ENCODE results near the gene HS6ST2. TPM values are rescaled to one million over a fixed set of nuclear protein-coding genes. Genes with fewer than 3 reads are reported as not detected.

HS6ST2 gene
- total RNA-seq, 1 donor = not detected

GRCh38 chrX:132710656-132711155 is 247.7 kb downstream of the HS6ST2 start:
- Histone ChIP-seq H3K4me2 (ENCODE audit: insufficient read depth, low read length) (no peak overlapping the region), H3K9me3 (ENCODE audit: low read depth, low read length) (no peaks in the 10 kb centered on the region), H3K4me3 (ENCODE audit: insufficient read depth, low read length) (no peak overlapping the region), H3K27me3 (ENCODE audit: insufficient read depth, low read length) (peaks cover 19% of the 10 kb centered on the region), H3K36me3 (ENCODE audit: insufficient read depth, low read length) (no peaks in the 10 kb centered on the region), H3K27ac (ENCODE audit: low read depth, low read length) (no peak overlapping the region), H2AFZ (ENCODE audit: low read length) (no peak overlapping the region), H3K79me2 (ENCODE audit: insufficient read depth, low read length) (no peaks in the 10 kb centered on the region), H4K20me1 (ENCODE audit: insufficient read depth, low read length) (no peaks in the 10 kb centered on the region), H3K4me1 (ENCODE audit: insufficient read depth, low read length) (no peaks in the 10 kb centered on the region)
- no peak for TF ChIP-seq CTCF (IDR thresholded peaks at IDR 0.05; ENCODE audit: extremely low read depth, low read depth, low read length)
- no peak for DNase-seq (ENCODE audit: insufficient read length, low spot score, missing footprints)

GRCh38 chrX:132708529-132708928 is 249.9 kb downstream of the HS6ST2 start:
- no peaks in the 10 kb centered on the region for H3K79me2 ChIP-seq (ENCODE audit: insufficient read depth, low read length)
- H3K9me3 ChIP-seq (ENCODE audit: low read depth, low read length) = no peaks in the 10 kb centered on the region
- H3K4me3 ChIP-seq (ENCODE audit: insufficient read depth, low read length) = no peak overlapping the region
- DNase-seq (ENCODE audit: insufficient read length, low spot score, missing footprints) = no peak
- no peak overlapping the region for H3K4me2 ChIP-seq (ENCODE audit: insufficient read depth, low read length)
- H3K36me3 ChIP-seq (ENCODE audit: insufficient read depth, low read length) = no peaks in the 10 kb centered on the region
- H3K27me3 ChIP-seq (ENCODE audit: insufficient read depth, low read length) = peaks cover 16% of the 10 kb centered on the region
- no peaks in the 10 kb centered on the region for H4K20me1 ChIP-seq (ENCODE audit: insufficient read depth, low read length)
- H3K27ac ChIP-seq (ENCODE audit: low read depth, low read length) = no peak overlapping the region
- no peak for TF ChIP-seq CTCF (IDR thresholded peaks at IDR 0.05; ENCODE audit: extremely low read depth, low read depth, low read length)
- H2AFZ ChIP-seq (ENCODE audit: low read length) = no peak overlapping the region
- no peaks in the 10 kb centered on the region for H3K4me1 ChIP-seq (ENCODE audit: insufficient read depth, low read length)

GRCh38 chrX:132704769-132705168 is 253.7 kb downstream of the HS6ST2 start:
- H3K4me2 ChIP-seq (ENCODE audit: insufficient read depth, low read length) = no peak overlapping the region
- H4K20me1 ChIP-seq (ENCODE audit: insufficient read depth, low read length) = no peaks in the 10 kb centered on the region
- TF ChIP-seq CTCF (IDR thresholded peaks at IDR 0.05; ENCODE audit: extremely low read depth, low read depth, low read length) = no peak

GRCh38 chrX:132694382-132694781 is 264.0 kb downstream of the HS6ST2 start:
- Histone ChIP-seq H3K4me1 (ENCODE audit: insufficient read depth, low read length) (peaks cover 4% of the 10 kb centered on the region), H3K4me2 (ENCODE audit: insufficient read depth, low read length) (no peak overlapping the region), H3K27me3 (ENCODE audit: insufficient read depth, low read length) (peaks cover 16% of the 10 kb centered on the region), H3K27ac (ENCODE audit: low read depth, low read length) (no peak overlapping the region), H3K9me3 (ENCODE audit: low read depth, low read length) (no peaks in the 10 kb centered on the region), H2AFZ (ENCODE audit: low read length) (no peak overlapping the region), H4K20me1 (ENCODE audit: insufficient read depth, low read length) (no peaks in the 10 kb centered on the region), H3K79me2 (ENCODE audit: insufficient read depth, low read length) (no peaks in the 10 kb centered on the region), H3K4me3 (ENCODE audit: insufficient read depth, low read length) (no peak overlapping the region), H3K36me3 (ENCODE audit: insufficient read depth, low read length) (no peaks in the 10 kb centered on the region)
- TF ChIP-seq CTCF (IDR thresholded peaks at IDR 0.05; ENCODE audit: extremely low read depth, low read depth, low read length) = no peak
- no peak for DNase-seq (ENCODE audit: insufficient read length, low spot score, missing footprints)

More at GRCh38 chrX:132704769-132705168, 253.7 kb downstream of the HS6ST2 start:
- no peaks in the 10 kb centered on the region for H3K4me1 ChIP-seq (ENCODE audit: insufficient read depth, low read length)
- H3K36me3 ChIP-seq (ENCODE audit: insufficient read depth, low read length) = no peaks in the 10 kb centered on the region
- no peaks in the 10 kb centered on the region for H3K9me3 ChIP-seq (ENCODE audit: low read depth, low read length)
- H3K4me3 ChIP-seq (ENCODE audit: insufficient read depth, low read length) = no peak overlapping the region
- peaks cover 23% of the 10 kb centered on the region for H3K27me3 ChIP-seq (ENCODE audit: insufficient read depth, low read length)
- no peaks in the 10 kb centered on the region for H3K79me2 ChIP-seq (ENCODE audit: insufficient read depth, low read length)
- DNase-seq (ENCODE audit: insufficient read length, low spot score, missing footprints) = no peak
- H3K27ac ChIP-seq (ENCODE audit: low read depth, low read length) = no peak overlapping the region
- no peak overlapping the region for H2AFZ ChIP-seq (ENCODE audit: low read length)
